HepG2 (cell line): ENCODE data around the gene RAB35. TPM values are rescaled to one million over a fixed set of nuclear protein-coding genes. Genes with fewer than 3 reads are reported as not detected.

ENCODE experiments used
- ATAC-seq: fragments of 200-7000 bp; cut with Tn5 transposase; 3 replicates; pipeline ENCODE4 v1.9.1; 2020; ENCODE audit warnings: mild to moderate bottlenecking, moderate library complexity
- BruUV-seq: library from RNA; stranded (reverse); fragments of 400-500 nt; replicated peaks from 2 replicates; lab custom pipeline; 2021; lab: Mats Ljungman, UMichigan
- CTCF ChIA-PET: fragments of 300-600 bp; formaldehyde crosslinking; extraction: SDS; loops from one replicate; lab custom pipeline; 2021; ENCODE audit warnings: low total read pairs, inconsistent platforms, low intra/inter-chr PET ratio; lab: Yijun Ruan, JAX
- POLR2A ChIA-PET: fragments of 350-600 bp; sonication (Branson Sonifier 250); formaldehyde crosslinking; loops from one replicate; lab custom pipeline; 2020; ENCODE audit warnings: antibody characterized with exemption, inconsistent platforms; lab: Yijun Ruan, JAX
- DNase-seq: peaks from one replicate; pipeline ENCODE4 v3.0.0-alpha.2; 2015; ENCODE audit warnings: low spot score
- FAIRE-seq: peaks from 3 replicates; lab custom pipeline; 2011; peaks lifted over from hg19 to GRCh38; lab: Jason Lieb, UNC
- H2AFZ ChIP-seq: one replicate; pipeline ENCODE4 v1.6.1; 2011; ENCODE audit warnings: low read length, inconsistent platforms
- H3K27ac ChIP-seq: fragments of 300-600 bp; 3 replicates; pipeline ENCODE4 v1.8.0; 2011; ENCODE audit warnings: mixed run types, mild to moderate bottlenecking, mixed read lengths, low read length, inconsistent platforms; ENCODE audit not compliant: insufficient read depth; ENCODE audit errors: extremely low read length
- H3K27me3 ChIP-seq, 2 experiments: fragments of 200-600 bp in 1 of 2; 2 replicates in 1 of 2; 3 replicates in 1 of 2; pipeline versions ENCODE4 v1.6.0 to v1.8.0; 2011; ENCODE audit warnings: low read length in 2 of 2, mild to moderate bottlenecking in 2 of 2, moderate library complexity in 2 of 2, inconsistent platforms in 1 of 2; ENCODE audit not compliant: insufficient read depth in 2 of 2, control insufficient read depth in 1 of 2
- H3K36me3 ChIP-seq, 2 experiments: fragments of 200-600 bp in 1 of 2; replicated peaks in 1 of 2; 2 replicates in 1 of 2; 3 replicates in 1 of 2; pipeline versions ENCODE4 v1.5.1 to v1.8.0; 2011; ENCODE audit warnings: low read length in 2 of 2, inconsistent platforms in 1 of 2; ENCODE audit not compliant: insufficient read depth in 2 of 2, control insufficient read depth in 1 of 2
- H3K4me1 ChIP-seq: 2 replicates; pipeline ENCODE4 v1.5.1; 2012; ENCODE audit warnings: low read length, inconsistent platforms; ENCODE audit not compliant: insufficient read depth
- H3K4me2 ChIP-seq: 2 replicates; pipeline ENCODE4 v1.6.0; 2011; ENCODE audit warnings: low read depth, low read length, inconsistent platforms
- H3K4me3 ChIP-seq, 3 experiments: fragments of 200-600 bp in 1 of 3; sonication (generic), shearing (Covaris generic) in 1 of 3; replicated peaks in 1 of 3; 2 replicates each; pipeline ENCODE4 v1.5.1; 2011 to 2016; ENCODE audit warnings: low read length in 3 of 3, inconsistent platforms in 2 of 3, low read depth in 2 of 3, mild to moderate bottlenecking in 2 of 3, control low read depth in 1 of 3, mixed read lengths in 1 of 3; ENCODE audit not compliant: insufficient read depth in 1 of 3
- H3K79me2 ChIP-seq: one replicate; pipeline ENCODE4 v1.6.1; 2011; ENCODE audit warnings: low read length, inconsistent platforms; ENCODE audit not compliant: insufficient read depth
- H3K9ac ChIP-seq: 2 replicates; pipeline ENCODE4 v1.6.0; 2011; ENCODE audit warnings: mild to moderate bottlenecking, low read depth, low read length, inconsistent platforms; ENCODE audit not compliant: insufficient read depth
- H3K9me3 ChIP-seq: 2 replicates; pipeline ENCODE4 v1.5.1; 2012; ENCODE audit warnings: mild to moderate bottlenecking, low read length
- H4K20me1 ChIP-seq: 2 replicates; pipeline ENCODE4 v1.6.0; 2011; ENCODE audit warnings: inconsistent platforms, mild to moderate bottlenecking, low read length, moderate library complexity; ENCODE audit not compliant: insufficient read depth
- HNF4A ChIP-seq: sonication (generic); formaldehyde crosslinking; IDR thresholded peaks from 2 replicates; pipeline ENCODE4 v1.4.0; 2020; ENCODE audit warnings: missing genetic modification reagents
- KLF13 ChIP-seq: sonication (generic); formaldehyde crosslinking; IDR thresholded peaks from 2 replicates; pipeline ENCODE4 v1.4.0; 2020; ENCODE audit warnings: mild to moderate bottlenecking, missing genetic modification reagents
- NFRKB ChIP-seq: fragments of 450-650 bp; IDR thresholded peaks from 2 replicates; pipeline ENCODE4 v1.6.1; 2017
- RBM22 ChIP-seq: fragments of 200-400 bp; formaldehyde crosslinking; optimal IDR thresholded peaks from 2 replicates; pipeline ENCODE3; 2017; ENCODE audit warnings: mild to moderate bottlenecking, low read length, moderate library complexity
- TOPORS ChIP-seq: sonication (generic); formaldehyde crosslinking; IDR thresholded peaks from 2 replicates; pipeline ENCODE4 v1.8.0; 2023; ENCODE audit warnings: mild to moderate bottlenecking, missing genetic modification reagents
- ZMAT3 ChIP-seq: sonication (generic); formaldehyde crosslinking; conservative IDR thresholded peaks from 2 replicates; pipeline ENCODE4 v1.7.0; 2021; ENCODE audit warnings: missing genetic modification reagents
- ZNF292 ChIP-seq: sonication (generic); formaldehyde crosslinking; IDR thresholded peaks from 2 replicates; pipeline ENCODE4 v1.8.1; 2022; ENCODE audit warnings: mild to moderate bottlenecking, low read depth, missing genetic modification reagents, borderline replicate concordance
- ZNF607 ChIP-seq: sonication (generic); formaldehyde crosslinking; IDR thresholded peaks from 2 replicates; pipeline ENCODE4 v1.5.1; 2020; ENCODE audit warnings: missing genetic modification reagents, mild to moderate bottlenecking, borderline replicate concordance
- ZNF720 ChIP-seq: sonication (generic); formaldehyde crosslinking; IDR thresholded peaks from 2 replicates; pipeline ENCODE4 v1.4.0; 2020; ENCODE audit warnings: missing genetic modification reagents
- ZSCAN12 ChIP-seq: sonication (generic); formaldehyde crosslinking; IDR thresholded peaks from 2 replicates; pipeline ENCODE4 v1.9.0; 2021; ENCODE audit warnings: mild to moderate bottlenecking, missing genetic modification reagents
- WGBS: methylation state at CpG from one replicate; pipeline ENCODE4 v1.1.6; 2017; ENCODE audit warnings: low lambda C conversion rate; 5-methylcytosine and 5-hydroxymethylcytosine counted together
- in situ Hi-C: cut with HindIII; loops from 2 replicates; pipeline ENCODE4 v1.10.0; 2017; ENCODE audit warnings: low pct_unique_long_range_greater_than_20kb; ENCODE audit not compliant: extremely low pct_ligation_motif_present
- intact Hi-C: fragments of 100-400 bp; cut with micrococcal nuclease; formaldehyde crosslinking; loops from one replicate; pipeline ENCODE4 v1.10.0; 2022; ENCODE audit not compliant: unreplicated experiment
- polyA plus RNA-seq, 8 experiments: library from polyadenylated mRNA; depleted of rRNA in 3 of 8; stranded (reverse) in 7 of 8; unstranded in 1 of 8; fragments of >200 nt; fragmentation: Illumina TruSeq in 4 of 8; extraction: Trizol in 4 of 8; gene quantifications; 2 replicates each; pipeline versions ENCODE4 v1.2.1 to v1.2.3, GENCODE V29; 2011 to 2016; ENCODE audit warnings: low read depth in 4 of 8, missing spikeins in 1 of 8, mixed read lengths in 1 of 8; ENCODE audit not compliant: insufficient read depth in 1 of 8
- total RNA-seq, 5 experiments: library from RNA; depleted of rRNA; stranded (reverse); fragments of >200 nt; fragmentation: Illumina TruSeq; extraction: Trizol; gene quantifications; 2 replicates each; pipeline ENCODE4 v1.2.3, GENCODE V29; 2016; ENCODE audit warnings: low read depth in 1 of 5
- TF ChIP-seq, protein P1 (sequence below): sonication (generic); formaldehyde crosslinking; IDR thresholded peaks from 2 replicates; pipeline ENCODE4 v1.4.0; 2020; ENCODE audit warnings: missing genetic modification reagents
- TF ChIP-seq, protein P2 (sequence below): sonication (generic); formaldehyde crosslinking; IDR thresholded peaks from 2 replicates; pipeline ENCODE4 v1.4.0; 2020; ENCODE audit warnings: mild to moderate bottlenecking, missing genetic modification reagents
- TF ChIP-seq, protein P3 (sequence below): sonication (generic); formaldehyde crosslinking; IDR thresholded peaks from 2 replicates; pipeline ENCODE4 v1.5.1; 2020; ENCODE audit warnings: missing genetic modification reagents, mild to moderate bottlenecking, borderline replicate concordance

The RAB35 gene
- total and polyA plus RNA-seq, 2 of the 13 experiments (the other 11 are each of a cell fraction or from before 2014, with no cell fraction given): 25.2 to 29.1 TPM

DNA sequence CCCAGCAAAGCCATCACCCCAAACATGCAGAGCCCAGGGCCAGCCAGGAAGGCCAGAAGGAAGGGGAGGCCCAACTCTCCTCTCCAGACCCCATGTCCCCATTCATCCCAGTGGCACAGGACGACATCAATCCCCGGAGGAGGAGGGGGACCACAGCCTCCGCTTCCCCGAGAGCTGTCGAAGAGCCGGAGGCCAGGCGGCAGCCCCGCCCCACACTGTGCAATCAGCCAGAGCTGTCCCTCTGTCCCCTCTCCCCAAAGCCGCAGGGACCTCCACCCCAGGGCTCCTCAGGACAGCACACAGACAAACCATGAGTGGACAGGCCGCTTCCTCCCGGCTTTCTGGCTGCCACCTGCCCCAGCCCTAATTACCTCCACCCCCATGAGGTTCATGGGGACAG, 16.8 kb downstream of the RAB35 start:
- Histone ChIP-seq H3K79me2 (peaks cover 13% of the 10 kb centered on the region), H3K36me3 (peaks cover 30 to 65% of the 10 kb centered on the region in 2 experiments; a peak in 4 of 5 replicates), H3K27ac (no peak overlapping the region), H3K4me1 (no peaks in the 10 kb centered on the region), H3K9ac (no peak overlapping the region), H4K20me1 (peaks cover 4% of the 10 kb centered on the region; the same call in 1 of the 2 replicates), H3K9me3 (no peaks in the 10 kb centered on the region), H2AFZ (no peak overlapping the region), H3K4me2 (no peak overlapping the region), H3K4me3 (no peak overlapping the region), H3K27me3 (no peaks in the 10 kb centered on the region)
- POLR2A ChIA-PET: no interaction called here
- ATAC-seq (no peak), FAIRE-seq (no peak), DNase-seq (no peak)
- BruUV-seq: no TSS peak
- WGBS: 100% methylated on average over 5 of the region's 11 CpGs
- intact Hi-C loops (no loop called here), in situ Hi-C loops (no loop called here)
- CTCF ChIA-PET: no interaction called here
- TF ChIP-seq RBM22 (peak; percentile 66), TOPORS (CRISPR knock-in tag) (no peak)

DNA sequence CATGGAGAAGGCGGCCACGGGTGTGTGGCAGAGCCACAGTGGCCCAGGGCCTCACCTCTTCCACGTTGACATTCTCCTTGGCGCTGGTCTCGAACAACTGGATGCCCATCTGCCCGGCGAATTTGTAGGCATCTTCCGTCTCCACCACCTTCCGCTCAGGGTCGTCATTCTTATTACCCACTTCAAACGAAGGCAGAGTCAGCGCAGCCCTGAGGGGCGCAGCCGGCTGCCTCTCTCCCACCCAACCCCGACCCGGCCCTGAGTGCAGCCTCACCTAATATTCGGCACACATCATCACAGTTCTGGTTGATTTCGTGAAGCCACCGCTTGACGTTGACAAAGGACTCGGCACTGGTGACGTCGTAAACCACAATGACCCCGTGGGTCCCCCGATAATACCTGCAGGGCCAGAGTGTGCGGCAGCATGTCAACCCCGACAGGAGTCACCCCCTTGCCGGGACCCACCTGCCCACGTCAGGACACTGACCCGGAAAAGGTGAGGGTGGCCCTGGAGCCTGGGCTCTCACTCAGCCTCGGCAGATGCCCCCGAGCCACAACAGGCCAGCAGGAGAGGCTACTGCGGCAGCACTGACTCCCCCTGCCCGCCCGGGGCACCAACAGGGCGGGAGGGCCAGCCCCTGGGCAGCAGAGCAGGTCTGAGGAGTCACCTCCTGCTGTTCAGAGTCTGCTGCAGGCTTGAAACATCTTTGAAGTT, 17.6 kb downstream of the RAB35 start:
- FAIRE-seq: no peak
- in situ Hi-C loops: no loop called here
- TF ChIP-seq, protein P1, sequence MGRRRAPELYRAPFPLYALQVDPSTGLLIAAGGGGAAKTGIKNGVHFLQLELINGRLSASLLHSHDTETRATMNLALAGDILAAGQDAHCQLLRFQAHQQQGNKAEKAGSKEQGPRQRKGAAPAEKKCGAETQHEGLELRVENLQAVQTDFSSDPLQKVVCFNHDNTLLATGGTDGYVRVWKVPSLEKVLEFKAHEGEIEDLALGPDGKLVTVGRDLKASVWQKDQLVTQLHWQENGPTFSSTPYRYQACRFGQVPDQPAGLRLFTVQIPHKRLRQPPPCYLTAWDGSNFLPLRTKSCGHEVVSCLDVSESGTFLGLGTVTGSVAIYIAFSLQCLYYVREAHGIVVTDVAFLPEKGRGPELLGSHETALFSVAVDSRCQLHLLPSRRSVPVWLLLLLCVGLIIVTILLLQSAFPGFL (CRISPR knock-in tag): no peak
- TF ChIP-seq NFRKB: no peak
- no peak for TF ChIP-seq KLF13
- TF ChIP-seq ZSCAN12: no peak
- TF ChIP-seq, protein P2, sequence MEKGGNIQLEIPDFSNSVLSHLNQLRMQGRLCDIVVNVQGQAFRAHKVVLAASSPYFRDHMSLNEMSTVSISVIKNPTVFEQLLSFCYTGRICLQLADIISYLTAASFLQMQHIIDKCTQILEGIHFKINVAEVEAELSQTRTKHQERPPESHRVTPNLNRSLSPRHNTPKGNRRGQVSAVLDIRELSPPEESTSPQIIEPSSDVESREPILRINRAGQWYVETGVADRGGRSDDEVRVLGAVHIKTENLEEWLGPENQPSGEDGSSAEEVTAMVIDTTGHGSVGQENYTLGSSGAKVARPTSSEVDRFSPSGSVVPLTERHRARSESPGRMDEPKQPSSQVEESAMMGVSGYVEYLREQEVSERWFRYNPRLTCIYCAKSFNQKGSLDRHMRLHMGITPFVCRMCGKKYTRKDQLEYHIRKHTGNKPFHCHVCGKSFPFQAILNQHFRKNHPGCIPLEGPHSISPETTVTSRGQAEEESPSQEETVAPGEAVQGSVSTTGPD (CRISPR knock-in tag): no peak
- TF ChIP-seq ZNF607 (CRISPR knock-in tag): no peak
- TF ChIP-seq ZMAT3 (CRISPR knock-in tag): no peak
- TF ChIP-seq HNF4A: no peak
- no peak for TF ChIP-seq ZNF292 (CRISPR knock-in tag)
- no peak for TF ChIP-seq ZNF720
- TF ChIP-seq, protein P3, sequence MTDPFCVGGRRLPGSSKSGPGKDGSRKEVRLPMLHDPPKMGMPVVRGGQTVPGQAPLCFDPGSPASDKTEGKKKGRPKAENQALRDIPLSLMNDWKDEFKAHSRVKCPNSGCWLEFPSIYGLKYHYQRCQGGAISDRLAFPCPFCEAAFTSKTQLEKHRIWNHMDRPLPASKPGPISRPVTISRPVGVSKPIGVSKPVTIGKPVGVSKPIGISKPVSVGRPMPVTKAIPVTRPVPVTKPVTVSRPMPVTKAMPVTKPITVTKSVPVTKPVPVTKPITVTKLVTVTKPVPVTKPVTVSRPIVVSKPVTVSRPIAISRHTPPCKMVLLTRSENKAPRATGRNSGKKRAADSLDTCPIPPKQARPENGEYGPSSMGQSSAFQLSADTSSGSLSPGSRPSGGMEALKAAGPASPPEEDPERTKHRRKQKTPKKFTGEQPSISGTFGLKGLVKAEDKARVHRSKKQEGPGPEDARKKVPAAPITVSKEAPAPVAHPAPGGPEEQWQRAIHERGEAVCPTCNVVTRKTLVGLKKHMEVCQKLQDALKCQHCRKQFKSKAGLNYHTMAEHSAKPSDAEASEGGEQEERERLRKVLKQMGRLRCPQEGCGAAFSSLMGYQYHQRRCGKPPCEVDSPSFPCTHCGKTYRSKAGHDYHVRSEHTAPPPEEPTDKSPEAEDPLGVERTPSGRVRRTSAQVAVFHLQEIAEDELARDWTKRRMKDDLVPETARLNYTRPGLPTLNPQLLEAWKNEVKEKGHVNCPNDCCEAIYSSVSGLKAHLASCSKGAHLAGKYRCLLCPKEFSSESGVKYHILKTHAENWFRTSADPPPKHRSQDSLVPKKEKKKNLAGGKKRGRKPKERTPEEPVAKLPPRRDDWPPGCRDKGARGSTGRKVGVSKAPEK (CRISPR knock-in tag): no peak

More for the DNA sequence above, 17.6 kb downstream of the RAB35 start:
- Histone ChIP-seq H3K27me3 (no peaks in the 10 kb centered on the region), H3K79me2 (peaks cover 13% of the 10 kb centered on the region), H3K9ac (no peak overlapping the region), H3K9me3 (no peaks in the 10 kb centered on the region), H3K36me3 (peaks cover 25 to 61% of the 10 kb centered on the region in 2 experiments; a peak in 4 of 5 replicates), H3K4me1 (peaks cover 2% of the 10 kb centered on the region), H4K20me1 (peaks cover 4% of the 10 kb centered on the region; the same call in 1 of the 2 replicates), H2AFZ (no peak overlapping the region), H3K4me2 (no peak overlapping the region), H3K4me3 (no peak overlapping the region), H3K27ac (no peak overlapping the region)
- WGBS: 98% methylated on average over 28 of the region's 36 CpGs
- ChIA-PET CTCF (no interaction called here), POLR2A (no interaction called here)
- no peak for ATAC-seq
- DNase-seq: no peak
- BruUV-seq: no TSS peak
- intact Hi-C loops: no loop called here
